Large intestine (tissue), 3 donors: Measurements from ENCODE around the gene CXCL10. TPM values are rescaled to one million over a fixed set of nuclear protein-coding genes. Genes with fewer than 3 reads are reported as not detected.

Source experiments
- DNase-seq, 2 donors: peaks; one replicate each; pipeline versions ENCODE4 v3.0.0 to v3.0.0-alpha.2; 2013
- H3K27ac ChIP-seq: one replicate; pipeline ENCODE4 v1.5.1; 2013; ENCODE audit warnings: low read length
- H3K27me3 ChIP-seq: 2 replicates; pipeline ENCODE4 v1.6.1; 2013; ENCODE audit warnings: low read length; ENCODE audit not compliant: control insufficient read depth, insufficient read depth
- H3K36me3 ChIP-seq: 2 replicates; pipeline ENCODE4 v1.6.1; 2013; ENCODE audit warnings: low read length; ENCODE audit not compliant: control insufficient read depth, insufficient read depth
- H3K4me1 ChIP-seq: one replicate; pipeline ENCODE4 v1.6.1; 2013; ENCODE audit warnings: low read length; ENCODE audit not compliant: control insufficient read depth, insufficient read depth
- H3K4me3 ChIP-seq: one replicate; pipeline ENCODE4 v1.5.1; 2013; ENCODE audit warnings: low read length
- H3K9me3 ChIP-seq: one replicate; pipeline ENCODE4 v1.6.1; 2013; ENCODE audit warnings: mild to moderate bottlenecking, low read depth, low read length, moderate library complexity; ENCODE audit not compliant: control insufficient read depth
- WGBS: methylation state at CpG from one replicate; pipeline ENCODE4 v1.1.5; 2013; ENCODE audit warnings: low lambda C conversion rate; ENCODE audit not compliant: insufficient coverage; 5-methylcytosine and 5-hydroxymethylcytosine counted together
- polyA plus RNA-seq: library from polyadenylated mRNA; unstranded; fragments of 120-200 nt; gene quantifications from one replicate; pipeline ENCODE4 v1.2.1, GENCODE V29; 2013

The CXCL10 gene
- polyA plus RNA-seq, 1 donor = 3.9 TPM

GRCh38 chr4:76035141-76035540 lies 11.8 kb upstream of the CXCL10 start:
- Histone ChIP-seq H3K4me3 (no peak overlapping the region), H3K36me3 (no peaks in the 10 kb centered on the region), H3K4me1 (no peaks in the 10 kb centered on the region), H3K9me3 (no peaks in the 10 kb centered on the region), H3K27me3 (no peaks in the 10 kb centered on the region), H3K27ac (no peak overlapping the region)
- WGBS = 71% methylated on average over 1 of the region's 3 CpGs
- DNase-seq = no peak

GRCh38 chr4:76029300-76029699 lies 6.0 kb upstream of the CXCL10 start:
- WGBS = 100% methylated on average over 1 of the region's 2 CpGs
- no peaks in the 10 kb centered on the region for H3K27me3 ChIP-seq
- no peaks in the 10 kb centered on the region for H3K4me1 ChIP-seq
- H3K9me3 ChIP-seq = no peaks in the 10 kb centered on the region
- no peaks in the 10 kb centered on the region for H3K36me3 ChIP-seq
- H3K4me3 ChIP-seq = no peak overlapping the region
- DNase-seq = no peak
- no peak overlapping the region for H3K27ac ChIP-seq

DNA sequence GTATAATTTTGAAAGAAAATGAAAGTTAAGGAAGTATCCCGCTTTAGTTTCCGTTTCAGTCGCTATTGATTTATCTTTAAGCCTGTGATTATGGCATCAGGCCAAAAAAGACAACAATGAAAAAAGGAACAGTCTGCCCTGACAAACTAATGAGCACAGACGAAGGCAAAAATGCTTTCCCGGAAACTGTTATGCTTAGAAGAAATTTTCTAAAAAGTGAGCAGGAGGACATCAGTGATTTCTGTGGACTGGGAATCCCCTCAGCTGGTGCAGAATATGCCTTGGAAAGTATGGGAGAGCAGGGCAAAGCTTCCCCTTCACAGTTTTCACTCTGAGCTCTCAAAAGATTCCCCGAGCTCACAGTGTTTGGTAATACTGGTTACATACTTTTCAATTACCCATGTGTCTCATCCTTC lies 5.1 kb upstream of the CXCL10 start:
- peak in 1 of 2 donors; percentile 32 for DNase-seq
- no peaks in the 10 kb centered on the region for H3K36me3 ChIP-seq
- H3K9me3 ChIP-seq = no peaks in the 10 kb centered on the region
- H3K27me3 ChIP-seq = no peaks in the 10 kb centered on the region
- no peak overlapping the region for H3K4me3 ChIP-seq
- no peaks in the 10 kb centered on the region for H3K4me1 ChIP-seq
- WGBS = 40% methylated on average over 3 of the region's 6 CpGs
- no peak overlapping the region for H3K27ac ChIP-seq

GRCh38 chr4:76024065-76024464 lies 768 bp upstream of the CXCL10 start:
- H3K27ac ChIP-seq = no peak overlapping the region
- H3K27me3 ChIP-seq = no peaks in the 10 kb centered on the region
- no peak overlapping the region for H3K4me3 ChIP-seq
- DNase-seq = no peak
- H3K4me1 ChIP-seq = no peaks in the 10 kb centered on the region
- no peaks in the 10 kb centered on the region for H3K36me3 ChIP-seq
- H3K9me3 ChIP-seq = no peaks in the 10 kb centered on the region
- 100% methylated on average over 2 of the region's 4 CpGs for WGBS

DNA sequence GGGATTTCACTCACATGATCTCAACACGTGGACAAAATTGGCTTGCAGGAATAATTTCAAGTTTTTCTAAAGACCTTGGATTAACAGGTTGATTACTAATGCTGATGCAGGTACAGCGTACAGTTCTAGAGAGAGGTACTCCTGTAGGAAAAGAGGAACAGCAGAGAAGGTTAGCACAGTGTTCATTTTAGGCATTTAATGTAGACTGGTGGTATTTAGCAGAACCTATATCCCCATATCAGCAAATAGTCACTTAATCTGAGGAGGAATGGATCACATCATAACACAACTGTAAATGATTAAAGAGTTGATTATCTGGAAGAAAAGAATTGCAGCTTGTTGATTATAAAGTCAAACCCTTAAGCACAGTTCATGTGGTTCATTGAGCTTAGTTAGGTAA lies 620 bp downstream of the CXCL10 start:
- no CpG with 5 or more reads among the region's 2 CpGs for WGBS

DNA sequence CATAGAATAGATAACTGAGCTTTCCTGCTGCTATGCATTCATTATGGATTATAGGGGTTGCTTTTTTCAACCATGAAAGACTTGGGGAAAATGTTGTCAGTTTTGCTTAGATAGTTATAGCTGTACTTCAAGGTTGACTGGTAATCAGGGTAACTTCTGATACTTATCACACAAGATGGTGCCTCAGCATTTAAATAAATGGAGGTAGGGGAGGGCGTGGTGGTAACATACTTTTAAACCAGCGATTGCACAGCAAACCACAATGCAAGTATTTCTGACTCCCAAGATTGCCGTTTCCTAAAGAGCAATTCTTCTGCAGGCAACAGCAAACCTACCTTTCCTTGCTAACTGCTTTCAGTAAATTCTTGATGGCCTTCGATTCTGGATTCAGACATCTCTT lies 1.3 kb downstream of the CXCL10 start:
- Histone ChIP-seq H3K27me3 (no peaks in the 10 kb centered on the region), H3K27ac (no peak overlapping the region), H3K9me3 (no peaks in the 10 kb centered on the region), H3K4me3 (no peak overlapping the region), H3K36me3 (no peaks in the 10 kb centered on the region), H3K4me1 (no peaks in the 10 kb centered on the region)
- no CpG with 5 or more reads among the region's 4 CpGs for WGBS
- no peak for DNase-seq

More for the DNA sequence above, 620 bp downstream of the CXCL10 start:
- H3K27ac ChIP-seq = no peak overlapping the region
- no peaks in the 10 kb centered on the region for H3K9me3 ChIP-seq
- no peaks in the 10 kb centered on the region for H3K4me1 ChIP-seq
- H3K36me3 ChIP-seq = no peaks in the 10 kb centered on the region
- no peaks in the 10 kb centered on the region for H3K27me3 ChIP-seq
- DNase-seq = no peak
- H3K4me3 ChIP-seq = no peak overlapping the region

DNA sequence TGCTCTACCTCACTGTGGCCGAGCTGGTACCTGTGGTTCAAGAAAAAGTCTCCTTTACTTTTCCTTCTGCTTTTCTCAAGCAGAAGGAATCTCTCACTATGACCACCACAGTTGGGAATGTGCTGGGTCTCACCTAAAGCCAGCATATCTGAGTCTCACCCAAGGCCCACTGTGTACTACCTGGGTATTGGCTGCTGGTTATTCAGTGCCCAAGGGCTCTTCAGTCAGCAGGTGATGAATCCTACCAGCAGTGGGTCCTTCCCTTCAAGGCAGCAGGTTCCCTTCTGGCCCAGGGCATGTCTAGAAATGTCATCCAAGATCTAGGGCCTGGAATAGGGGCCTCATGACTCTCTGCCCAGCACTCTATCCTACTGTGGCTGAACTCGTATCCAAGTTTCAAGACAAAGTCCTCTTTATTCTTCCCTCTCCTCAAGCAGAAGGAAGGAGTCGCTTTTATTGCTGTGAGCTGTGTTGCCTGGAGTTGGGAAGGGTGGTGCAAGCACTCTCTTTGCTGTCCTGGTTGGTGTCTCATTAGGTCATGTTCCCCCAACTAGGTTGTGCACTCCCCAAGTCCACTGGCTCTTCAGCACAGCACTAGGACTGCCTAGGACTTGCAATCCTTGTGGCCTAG lies 6.1 kb downstream of the CXCL10 start:
- Histone ChIP-seq H3K4me1 (peaks cover 14% of the 10 kb centered on the region), H3K36me3 (no peaks in the 10 kb centered on the region), H3K9me3 (no peaks in the 10 kb centered on the region), H3K4me3 (no peak overlapping the region), H3K27ac (no peak overlapping the region), H3K27me3 (no peaks in the 10 kb centered on the region)
- no CpG with 5 or more reads among the region's 3 CpGs for WGBS
- DNase-seq = peak in 1 of 2 donors; percentile 25

- Histone ChIP-seq H3K27me3 (no peaks in the 10 kb centered on the region), H3K9me3 (no peaks in the 10 kb centered on the region), H3K36me3 (no peaks in the 10 kb centered on the region), H3K27ac (no peak overlapping the region), H3K4me3 (no peak overlapping the region), H3K4me1 (peaks cover 14% of the 10 kb centered on the region)
- no peak for DNase-seq
- no CpG with 5 or more reads among the region's 2 CpGs for WGBS
Observed at GRCh38 chr4:76016393-76016792, 6.9 kb downstream of the CXCL10 start.

DNA sequence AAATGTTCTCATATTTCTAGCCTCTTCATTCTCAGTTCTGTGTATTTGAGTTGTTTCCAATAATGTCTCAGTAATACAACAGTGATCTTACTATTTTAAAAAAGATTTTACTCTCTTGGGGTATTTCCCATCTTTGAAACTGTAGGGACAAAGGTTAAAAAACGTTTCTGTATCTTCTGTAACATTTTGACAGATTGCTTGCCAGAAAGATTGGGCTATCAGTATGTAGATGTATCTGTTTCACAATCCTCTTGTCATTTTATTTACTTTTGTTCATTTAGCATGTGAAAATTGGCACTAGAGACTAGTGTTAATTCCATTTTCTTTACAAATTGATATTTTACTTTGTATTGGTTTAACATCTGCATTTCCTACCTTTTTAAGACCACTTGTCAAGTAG lies 9.8 kb downstream of the CXCL10 start:
- Histone ChIP-seq H3K36me3 (no peaks in the 10 kb centered on the region), H3K4me3 (no peak overlapping the region), H3K27ac (peak overlapping the region; percentile 22), H3K9me3 (peaks cover 6% of the 10 kb centered on the region), H3K27me3 (no peaks in the 10 kb centered on the region), H3K4me1 (peaks cover 14% of the 10 kb centered on the region)
- DNase-seq = no peak
- WGBS = 0% methylated on average over 1 of the region's 1 CpG

- Histone ChIP-seq H3K4me1 (peaks cover 19% of the 10 kb centered on the region), H3K9me3 (peaks cover 6% of the 10 kb centered on the region), H3K36me3 (no peaks in the 10 kb centered on the region), H3K27ac (peak overlapping the region; percentile 49), H3K27me3 (no peaks in the 10 kb centered on the region), H3K4me3 (no peak overlapping the region)
- no peak for DNase-seq
- WGBS = no CpG with 5 or more reads among the region's 1 CpG
Observed at GRCh38 chr4:76012388-76012801, 10.9 kb downstream of the CXCL10 start.

- H3K9me3 ChIP-seq = peaks cover 6% of the 10 kb centered on the region
- WGBS = 82% methylated on average over 3 of the region's 13 CpGs
- H3K4me1 ChIP-seq = peaks cover 20% of the 10 kb centered on the region
- H3K36me3 ChIP-seq = no peaks in the 10 kb centered on the region
- no peaks in the 10 kb centered on the region for H3K27me3 ChIP-seq
- H3K4me3 ChIP-seq = no peak overlapping the region
- H3K27ac ChIP-seq = peak overlapping the region; percentile 49
- peak in 1 of 2 donors; percentile 43 for DNase-seq
Observed at GRCh38 chr4:76011700-76012387, 11.5 kb downstream of the CXCL10 start.
